ENCODE data around the gene RAD51B.

DNA sequence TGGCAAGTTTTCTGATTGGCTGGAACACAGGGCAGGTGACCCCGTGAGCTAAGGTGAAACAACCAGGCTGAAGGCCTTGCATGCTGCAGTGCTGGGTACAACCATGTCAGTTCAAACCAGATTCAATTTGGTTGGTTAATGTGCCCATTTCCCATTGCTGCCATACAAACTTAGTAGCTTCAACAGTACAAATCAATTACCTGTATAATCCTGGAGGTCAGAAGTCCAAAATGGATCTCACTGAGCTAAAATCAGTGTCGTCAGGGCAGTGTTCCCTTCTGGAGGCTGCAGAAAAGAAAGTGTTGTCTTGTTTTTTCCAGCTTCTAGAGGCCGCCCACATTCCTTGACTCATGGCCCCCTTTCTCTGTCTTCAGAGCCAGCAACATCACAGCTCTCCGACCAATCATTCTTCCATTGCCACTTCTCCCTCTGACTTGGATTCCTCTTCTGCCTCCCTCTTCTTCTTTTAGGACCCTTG is 751.6 kb downstream of the RAD51B start:
- TF ChIP-seq POLR2A (IDR thresholded peaks at IDR 0.05) (no peak), POLR2AphosphoS5 (IDR thresholded peaks at IDR 0.05) (no peak)
- TF ChIP-seq, protein P1, sequence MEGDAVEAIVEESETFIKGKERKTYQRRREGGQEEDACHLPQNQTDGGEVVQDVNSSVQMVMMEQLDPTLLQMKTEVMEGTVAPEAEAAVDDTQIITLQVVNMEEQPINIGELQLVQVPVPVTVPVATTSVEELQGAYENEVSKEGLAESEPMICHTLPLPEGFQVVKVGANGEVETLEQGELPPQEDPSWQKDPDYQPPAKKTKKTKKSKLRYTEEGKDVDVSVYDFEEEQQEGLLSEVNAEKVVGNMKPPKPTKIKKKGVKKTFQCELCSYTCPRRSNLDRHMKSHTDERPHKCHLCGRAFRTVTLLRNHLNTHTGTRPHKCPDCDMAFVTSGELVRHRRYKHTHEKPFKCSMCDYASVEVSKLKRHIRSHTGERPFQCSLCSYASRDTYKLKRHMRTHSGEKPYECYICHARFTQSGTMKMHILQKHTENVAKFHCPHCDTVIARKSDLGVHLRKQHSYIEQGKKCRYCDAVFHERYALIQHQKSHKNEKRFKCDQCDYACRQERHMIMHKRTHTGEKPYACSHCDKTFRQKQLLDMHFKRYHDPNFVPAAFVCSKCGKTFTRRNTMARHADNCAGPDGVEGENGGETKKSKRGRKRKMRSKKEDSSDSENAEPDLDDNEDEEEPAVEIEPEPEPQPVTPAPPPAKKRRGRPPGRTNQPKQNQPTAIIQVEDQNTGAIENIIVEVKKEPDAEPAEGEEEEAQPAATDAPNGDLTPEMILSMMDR (IDR thresholded peaks at IDR 0.05), result no peak
